Liver (tissue), 9 donors: ENCODE results near the gene KDM2A. TPM values are rescaled to one million over a fixed set of nuclear protein-coding genes. Genes with fewer than 3 reads are reported as not detected.
A peak's percentile ranks its signal among the peaks of the same experiment; 100 is the strongest.

Experiments
- DNase-seq: peaks from one replicate; pipeline ENCODE4 v3.0.0-alpha.2; 2017; ENCODE audit warnings: low spot score
- H3K27ac ChIP-seq, 2 donors: one replicate each; pipeline ENCODE4 v1.7.0; 2013; ENCODE audit warnings: inconsistent platforms in 2 of 2, low read length in 2 of 2, control low read depth in 1 of 2, low read depth in 1 of 2, mild to moderate bottlenecking in 1 of 2
- H3K27me3 ChIP-seq, 4 donors: one replicate each; pipeline versions ENCODE4 v1.6.1 to v1.7.0; 2013; ENCODE audit warnings: low read length in 3 of 4, inconsistent platforms in 1 of 4, mild to moderate bottlenecking in 1 of 4, moderate library complexity in 1 of 4; ENCODE audit not compliant: control insufficient read depth in 4 of 4, insufficient read depth in 4 of 4
- H3K36me3 ChIP-seq, 4 donors: one replicate each; pipeline versions ENCODE4 v1.6.1 to v1.7.0; 2013; ENCODE audit warnings: low read length in 3 of 4, mild to moderate bottlenecking in 3 of 4, low read depth in 1 of 4, moderate library complexity in 1 of 4; ENCODE audit not compliant: control insufficient read depth in 4 of 4, insufficient read depth in 3 of 4
- H3K4me1 ChIP-seq, 4 donors: one replicate each; pipeline versions ENCODE4 v1.6.1 to v1.7.0; 2013; ENCODE audit warnings: low read length in 3 of 4, mild to moderate bottlenecking in 3 of 4, moderate library complexity in 1 of 4; ENCODE audit not compliant: control insufficient read depth in 4 of 4, insufficient read depth in 4 of 4
- H3K4me3 ChIP-seq, 3 donors: one replicate each; pipeline versions ENCODE4 v1.6.1 to v1.7.0; 2013; ENCODE audit warnings: low read length in 3 of 3, control low read depth in 1 of 3, low read depth in 1 of 3, mild to moderate bottlenecking in 1 of 3
- H3K9ac ChIP-seq, 2 donors: one replicate each; pipeline ENCODE4 v1.7.0; 2013; ENCODE audit warnings: low read length in 2 of 2, mild to moderate bottlenecking in 2 of 2, moderate library complexity in 2 of 2, control low read depth in 1 of 2, low read depth in 1 of 2
- H3K9me3 ChIP-seq, 4 donors: one replicate each; pipeline versions ENCODE4 v1.6.1 to v1.7.0; 2013; ENCODE audit warnings: low read length in 3 of 4; ENCODE audit not compliant: control insufficient read depth in 4 of 4
- CTCF ChIP-seq: fragments of 150-350 bp; IDR thresholded peaks from 2 replicates; pipeline ENCODE4 v1.5.1; 2017; ENCODE audit warnings: improper control_type of control experiment, low read depth, low read length; ENCODE audit not compliant: missing input control
- EGR1 ChIP-seq, 2 donors: IDR thresholded peaks; 2 replicates each; pipeline ENCODE4 v1.6.1; 2016 to 2018; ENCODE audit warnings: antibody characterized with exemption in 2 of 2, low read depth in 2 of 2
- FOXA1 ChIP-seq: IDR thresholded peaks from 2 replicates; pipeline ENCODE4 v1.6.1; 2016; ENCODE audit warnings: antibody characterized with exemption
- FOXA2 ChIP-seq: IDR thresholded peaks from 2 replicates; pipeline ENCODE4 v1.6.1; 2016; ENCODE audit warnings: antibody characterized with exemption
- GABPA ChIP-seq, 2 donors: IDR thresholded peaks in 1 of 2; conservative IDR thresholded peaks in 1 of 2; 2 replicates each; pipeline ENCODE4 v1.6.1; 2016; ENCODE audit warnings: antibody characterized with exemption in 2 of 2, mild to moderate bottlenecking in 1 of 2, moderate library complexity in 1 of 2
- HNF4A ChIP-seq, 2 donors: conservative IDR thresholded peaks; 2 replicates each; pipeline ENCODE4 v1.6.1; 2016; ENCODE audit warnings: antibody characterized with exemption in 2 of 2, mild to moderate bottlenecking in 2 of 2
- JUND ChIP-seq, 2 donors: IDR thresholded peaks; 2 replicates each; pipeline ENCODE4 v1.6.1; 2016; ENCODE audit warnings: antibody characterized with exemption in 2 of 2
- RAD21 ChIP-seq, 2 donors: IDR thresholded peaks; 2 replicates each; pipeline ENCODE4 v1.6.1; 2016; ENCODE audit warnings: antibody characterized with exemption in 2 of 2, mild to moderate bottlenecking in 2 of 2
- RXRA ChIP-seq, 2 donors: IDR thresholded peaks; 2 replicates each; pipeline ENCODE4 v1.6.1; 2017 to 2018; ENCODE audit warnings: antibody characterized with exemption in 2 of 2, mild to moderate bottlenecking in 1 of 2
- TAF1 ChIP-seq: conservative IDR thresholded peaks from 2 replicates; pipeline ENCODE4 v1.6.1; 2016; ENCODE audit warnings: antibody characterized with exemption, mild to moderate bottlenecking
- YY1 ChIP-seq: IDR thresholded peaks from 2 replicates; pipeline ENCODE4 v1.6.1; 2016; ENCODE audit warnings: antibody characterized with exemption, mild to moderate bottlenecking
- WGBS: extraction: QIAGEN DNeasy Blood & Tissue Kit; methylation state at CpG from one replicate; pipeline ENCODE4 v1.1.7; 2013; 5-methylcytosine and 5-hydroxymethylcytosine counted together
- polyA plus RNA-seq, 2 donors: library from polyadenylated mRNA; stranded (reverse) in 1 of 2; unstranded in 1 of 2; fragments of 200-250 nt in 1 of 2; fragments of >200 nt in 1 of 2; fragmentation: Nextera tagmentation in 1 of 2; extraction: Ambion mirVana in 1 of 2; gene quantifications; one replicate each; pipeline versions ENCODE4 v1.2.1 to v1.2.3, GENCODE V29; 2013 to 2015
- total RNA-seq, 2 donors: library from RNA; depleted of rRNA; stranded (reverse); fragments of >200 nt; gene quantifications; one replicate each; pipeline ENCODE4 v1.2.3, GENCODE V29; 2014
- TF ChIP-seq, protein P1 (sequence below): IDR thresholded peaks from 2 replicates; pipeline ENCODE4 v1.6.1; 2016; ENCODE audit warnings: antibody characterized with exemption, mild to moderate bottlenecking
- TF ChIP-seq, protein P2 (sequence below): IDR thresholded peaks from 2 replicates; pipeline ENCODE4 v1.6.1; 2016; ENCODE audit warnings: antibody characterized with exemption
- TF ChIP-seq, protein P3 (sequence below): IDR thresholded peaks from 2 replicates; pipeline ENCODE4 v1.6.1; 2016; ENCODE audit warnings: antibody characterized with exemption
- donor health status: healthy.
- donor health status: healthy.
- donor health status: healthy.
- donor health status: healthy.
- donor health status: healthy.

Gene KDM2A
- total and polyA plus RNA-seq, 4 donors: 8.3 to 44.9 (median 22.4) TPM

DNA sequence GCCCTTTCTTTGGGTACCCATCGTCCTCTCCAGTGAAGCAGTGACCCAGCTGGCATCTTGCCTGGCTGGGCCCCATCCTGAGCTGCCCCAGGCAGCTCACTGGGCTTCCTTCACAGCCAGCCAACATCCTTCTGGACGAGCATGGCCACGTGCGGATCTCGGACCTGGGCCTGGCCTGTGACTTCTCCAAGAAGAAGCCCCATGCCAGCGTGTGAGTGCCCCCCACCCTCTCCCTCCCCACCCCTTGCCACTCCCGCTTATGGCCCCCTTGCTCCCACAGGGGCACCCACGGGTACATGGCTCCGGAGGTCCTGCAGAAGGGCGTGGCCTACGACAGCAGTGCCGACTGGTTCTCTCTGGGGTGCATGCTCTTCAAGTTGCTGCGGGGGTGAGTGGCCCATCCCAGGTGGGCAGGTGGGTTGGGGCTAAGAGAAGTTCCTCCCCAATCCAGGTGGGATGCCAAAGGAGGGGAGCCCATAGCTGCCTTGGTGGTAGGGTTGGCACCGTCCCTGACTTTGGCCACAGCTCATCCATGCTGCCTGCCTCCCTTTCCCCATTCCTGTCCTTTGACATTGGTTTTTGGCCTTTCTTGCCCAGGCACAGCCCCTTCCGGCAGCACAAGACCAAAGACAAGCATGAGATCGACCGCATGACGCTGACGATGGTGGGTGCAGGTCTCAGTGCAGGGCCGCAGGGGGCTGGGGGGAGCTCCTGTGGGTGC is 163.3 kb downstream of the KDM2A start:
- peaks cover 0 to 12% (median 2%) of the 10 kb centered on the region in 4 donors for H3K4me1 ChIP-seq
- no peak overlapping the region for H3K4me3 ChIP-seq
- H3K27me3 ChIP-seq: no peaks in the 10 kb centered on the region
- H3K27ac ChIP-seq: peak overlapping the region; percentile 26 to 36
- 90% methylated on average over 20 of the region's 20 CpGs for WGBS
- no peaks in the 10 kb centered on the region for H3K9me3 ChIP-seq
- no peak overlapping the region for H3K9ac ChIP-seq
- DNase-seq: no peak
- TF ChIP-seq FOXA2: no peak
- TF ChIP-seq, protein P1, sequence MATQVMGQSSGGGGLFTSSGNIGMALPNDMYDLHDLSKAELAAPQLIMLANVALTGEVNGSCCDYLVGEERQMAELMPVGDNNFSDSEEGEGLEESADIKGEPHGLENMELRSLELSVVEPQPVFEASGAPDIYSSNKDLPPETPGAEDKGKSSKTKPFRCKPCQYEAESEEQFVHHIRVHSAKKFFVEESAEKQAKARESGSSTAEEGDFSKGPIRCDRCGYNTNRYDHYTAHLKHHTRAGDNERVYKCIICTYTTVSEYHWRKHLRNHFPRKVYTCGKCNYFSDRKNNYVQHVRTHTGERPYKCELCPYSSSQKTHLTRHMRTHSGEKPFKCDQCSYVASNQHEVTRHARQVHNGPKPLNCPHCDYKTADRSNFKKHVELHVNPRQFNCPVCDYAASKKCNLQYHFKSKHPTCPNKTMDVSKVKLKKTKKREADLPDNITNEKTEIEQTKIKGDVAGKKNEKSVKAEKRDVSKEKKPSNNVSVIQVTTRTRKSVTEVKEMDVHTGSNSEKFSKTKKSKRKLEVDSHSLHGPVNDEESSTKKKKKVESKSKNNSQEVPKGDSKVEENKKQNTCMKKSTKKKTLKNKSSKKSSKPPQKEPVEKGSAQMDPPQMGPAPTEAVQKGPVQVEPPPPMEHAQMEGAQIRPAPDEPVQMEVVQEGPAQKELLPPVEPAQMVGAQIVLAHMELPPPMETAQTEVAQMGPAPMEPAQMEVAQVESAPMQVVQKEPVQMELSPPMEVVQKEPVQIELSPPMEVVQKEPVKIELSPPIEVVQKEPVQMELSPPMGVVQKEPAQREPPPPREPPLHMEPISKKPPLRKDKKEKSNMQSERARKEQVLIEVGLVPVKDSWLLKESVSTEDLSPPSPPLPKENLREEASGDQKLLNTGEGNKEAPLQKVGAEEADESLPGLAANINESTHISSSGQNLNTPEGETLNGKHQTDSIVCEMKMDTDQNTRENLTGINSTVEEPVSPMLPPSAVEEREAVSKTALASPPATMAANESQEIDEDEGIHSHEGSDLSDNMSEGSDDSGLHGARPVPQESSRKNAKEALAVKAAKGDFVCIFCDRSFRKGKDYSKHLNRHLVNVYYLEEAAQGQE: no peak
- TF ChIP-seq, protein P2, sequence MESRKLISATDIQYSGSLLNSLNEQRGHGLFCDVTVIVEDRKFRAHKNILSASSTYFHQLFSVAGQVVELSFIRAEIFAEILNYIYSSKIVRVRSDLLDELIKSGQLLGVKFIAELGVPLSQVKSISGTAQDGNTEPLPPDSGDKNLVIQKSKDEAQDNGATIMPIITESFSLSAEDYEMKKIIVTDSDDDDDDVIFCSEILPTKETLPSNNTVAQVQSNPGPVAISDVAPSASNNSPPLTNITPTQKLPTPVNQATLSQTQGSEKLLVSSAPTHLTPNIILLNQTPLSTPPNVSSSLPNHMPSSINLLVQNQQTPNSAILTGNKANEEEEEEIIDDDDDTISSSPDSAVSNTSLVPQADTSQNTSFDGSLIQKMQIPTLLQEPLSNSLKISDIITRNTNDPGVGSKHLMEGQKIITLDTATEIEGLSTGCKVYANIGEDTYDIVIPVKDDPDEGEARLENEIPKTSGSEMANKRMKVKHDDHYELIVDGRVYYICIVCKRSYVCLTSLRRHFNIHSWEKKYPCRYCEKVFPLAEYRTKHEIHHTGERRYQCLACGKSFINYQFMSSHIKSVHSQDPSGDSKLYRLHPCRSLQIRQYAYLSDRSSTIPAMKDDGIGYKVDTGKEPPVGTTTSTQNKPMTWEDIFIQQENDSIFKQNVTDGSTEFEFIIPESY: no peak
- TF ChIP-seq JUND (IDR thresholded peaks at IDR 0.05): no peak
- no peak for TF ChIP-seq GABPA (IDR thresholded peaks at IDR 0.05 in 1 of 2, conservative IDR thresholded peaks at IDR 0.05 in 1 of 2)
- no peak for TF ChIP-seq HNF4A (conservative IDR thresholded peaks at IDR 0.05)
- no peak for TF ChIP-seq EGR1 (IDR thresholded peaks at IDR 0.05; ENCODE audit: low read depth in 2 of 2)
- no peak for TF ChIP-seq RAD21 (IDR thresholded peaks at IDR 0.05)
- no peak for TF ChIP-seq CTCF
- no peak for TF ChIP-seq RXRA (IDR thresholded peaks at IDR 0.05)
- no peak for TF ChIP-seq YY1
- TF ChIP-seq, protein P3, sequence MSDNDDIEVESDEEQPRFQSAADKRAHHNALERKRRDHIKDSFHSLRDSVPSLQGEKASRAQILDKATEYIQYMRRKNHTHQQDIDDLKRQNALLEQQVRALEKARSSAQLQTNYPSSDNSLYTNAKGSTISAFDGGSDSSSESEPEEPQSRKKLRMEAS: no peak
- TF ChIP-seq TAF1: no peak
- H3K36me3 ChIP-seq: peaks cover 21 to 55% (median 31%) of the 10 kb centered on the region in 4 donors

- Histone ChIP-seq H3K4me3 (no peak overlapping the region), H3K27me3 (no peaks in the 10 kb centered on the region), H3K9ac (no peak overlapping the region), H3K4me1 (peaks cover 0 to 14% (median 6%) of the 10 kb centered on the region in 4 donors), H3K36me3 (peaks cover 21 to 55% (median 31%) of the 10 kb centered on the region in 4 donors), H3K27ac (peak overlapping the region; percentile 26 to 36), H3K9me3 (no peaks in the 10 kb centered on the region)
- 95% methylated on average over 11 of the region's 11 CpGs for WGBS
- TF ChIP-seq FOXA1 (no peak), TAF1 (no peak), EGR1 (IDR thresholded peaks at IDR 0.05; ENCODE audit: low read depth in 2 of 2) (no peak)
- TF ChIP-seq, protein P3: no peak
- no peak for DNase-seq
These were observed 163.9 kb downstream of the KDM2A start for GRCh38 chr11:67282876-67283371.
